WI38 (cell line): ENCODE measurements around the gene XIAP.
"Not testable (repeated sequence)": the region's sequence is repeated elsewhere in the genome, so short reads cannot be mapped to it uniquely, and the experiment has no call there.

Experiments
- H3K4me3 ChIP-seq: 2 replicates; pipeline ENCODE4 v1.5.1; 2011; ENCODE audit warnings: low read depth, mild to moderate bottlenecking, control low read depth, low read length
- TF ChIP-seq, protein P1 (sequence below): IDR thresholded peaks from 2 replicates; pipeline ENCODE4 v1.5.1; 2012; ENCODE audit warnings: low read depth, mild to moderate bottlenecking, control low read depth, low read length

The XIAP gene

DNA sequence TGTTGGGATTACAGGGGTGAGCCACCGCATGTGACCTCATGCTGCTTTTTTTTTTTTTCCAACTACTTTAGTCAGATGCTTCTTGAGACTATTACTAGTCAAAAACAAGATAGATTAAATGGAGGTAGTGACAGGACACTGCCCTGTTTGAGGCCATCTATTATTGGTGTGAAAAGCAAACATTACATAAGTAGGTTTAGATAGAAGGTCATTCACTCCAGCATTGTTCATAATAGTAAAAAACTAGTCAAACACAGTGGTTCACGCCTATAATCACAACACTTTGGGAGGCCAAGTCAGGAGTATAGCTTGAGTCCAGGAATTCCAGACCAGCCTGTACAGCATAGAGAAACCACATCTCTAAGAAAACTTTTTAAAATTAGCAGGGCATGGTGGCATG, 16.3 kb downstream of the XIAP start:
- TF ChIP-seq, protein P1, sequence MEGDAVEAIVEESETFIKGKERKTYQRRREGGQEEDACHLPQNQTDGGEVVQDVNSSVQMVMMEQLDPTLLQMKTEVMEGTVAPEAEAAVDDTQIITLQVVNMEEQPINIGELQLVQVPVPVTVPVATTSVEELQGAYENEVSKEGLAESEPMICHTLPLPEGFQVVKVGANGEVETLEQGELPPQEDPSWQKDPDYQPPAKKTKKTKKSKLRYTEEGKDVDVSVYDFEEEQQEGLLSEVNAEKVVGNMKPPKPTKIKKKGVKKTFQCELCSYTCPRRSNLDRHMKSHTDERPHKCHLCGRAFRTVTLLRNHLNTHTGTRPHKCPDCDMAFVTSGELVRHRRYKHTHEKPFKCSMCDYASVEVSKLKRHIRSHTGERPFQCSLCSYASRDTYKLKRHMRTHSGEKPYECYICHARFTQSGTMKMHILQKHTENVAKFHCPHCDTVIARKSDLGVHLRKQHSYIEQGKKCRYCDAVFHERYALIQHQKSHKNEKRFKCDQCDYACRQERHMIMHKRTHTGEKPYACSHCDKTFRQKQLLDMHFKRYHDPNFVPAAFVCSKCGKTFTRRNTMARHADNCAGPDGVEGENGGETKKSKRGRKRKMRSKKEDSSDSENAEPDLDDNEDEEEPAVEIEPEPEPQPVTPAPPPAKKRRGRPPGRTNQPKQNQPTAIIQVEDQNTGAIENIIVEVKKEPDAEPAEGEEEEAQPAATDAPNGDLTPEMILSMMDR: no peak
- H3K4me3 ChIP-seq: no peak overlapping the region

DNA sequence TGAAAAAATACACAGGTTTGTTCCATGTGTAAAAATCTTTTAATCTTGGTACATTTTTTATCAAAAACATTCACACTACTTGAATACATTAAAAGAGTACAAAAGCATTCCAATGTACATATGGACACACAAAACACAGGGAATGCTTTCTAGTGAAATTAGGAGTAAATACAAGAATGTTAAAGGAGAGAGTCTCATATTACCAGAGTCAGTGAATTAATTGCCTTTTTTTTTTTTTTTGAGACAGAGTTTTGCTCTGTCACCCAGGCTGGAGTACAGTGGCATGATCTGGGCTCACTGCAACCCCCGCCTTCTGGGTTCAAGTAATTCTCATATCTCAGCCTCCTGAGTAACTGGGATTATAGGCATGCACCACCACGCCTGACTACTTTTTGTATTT, 17.0 kb downstream of the XIAP start:
- no peak overlapping the region for H3K4me3 ChIP-seq
- TF ChIP-seq, protein P1: no peak

GRCh38 chrX:123878252-123878721, 18.4 kb downstream of the XIAP start:
- TF ChIP-seq, protein P1: no peak
- no peak overlapping the region for H3K4me3 ChIP-seq

DNA sequence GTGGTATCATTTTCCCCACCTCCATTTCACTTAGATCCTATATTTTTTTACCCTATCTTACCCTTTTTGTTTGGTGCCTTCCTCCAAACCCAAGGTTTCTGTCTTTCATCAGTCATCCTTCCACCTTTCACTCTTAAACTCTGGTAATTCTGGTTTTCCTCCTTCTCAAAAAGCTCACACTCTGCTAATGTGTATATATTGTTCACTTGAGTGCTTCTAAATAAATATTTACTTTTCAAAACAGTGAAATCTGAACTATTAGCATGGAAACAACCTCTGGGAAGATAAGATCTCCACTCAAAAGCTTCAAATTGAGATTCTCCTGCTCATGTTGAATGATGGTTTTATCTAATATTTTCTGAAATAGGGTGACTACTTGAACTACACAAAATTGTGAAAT, 21.5 kb downstream of the XIAP start:
- no peak overlapping the region for H3K4me3 ChIP-seq
- TF ChIP-seq, protein P1: no peak

DNA sequence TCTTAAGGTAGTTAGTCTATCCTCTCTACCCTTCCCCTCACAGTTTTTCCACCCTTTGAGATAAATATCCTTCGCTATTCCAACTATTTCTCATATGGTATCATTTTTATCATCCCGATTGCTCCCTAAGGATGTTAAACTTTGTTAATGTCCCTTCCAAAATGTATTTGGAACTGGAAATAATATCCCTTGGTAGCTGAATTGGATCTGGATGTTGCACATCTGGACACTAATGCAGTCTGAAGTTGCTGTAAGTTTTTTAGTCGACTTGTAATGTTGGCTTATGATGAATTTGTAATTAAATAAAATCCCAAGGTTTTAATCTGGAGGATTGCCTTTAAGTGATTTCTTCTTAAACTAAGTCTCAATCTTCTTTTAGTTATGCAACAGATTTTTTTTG, 22.5 kb downstream of the XIAP start:
- TF ChIP-seq, protein P1: no peak
- H3K4me3 ChIP-seq: no peak overlapping the region

DNA sequence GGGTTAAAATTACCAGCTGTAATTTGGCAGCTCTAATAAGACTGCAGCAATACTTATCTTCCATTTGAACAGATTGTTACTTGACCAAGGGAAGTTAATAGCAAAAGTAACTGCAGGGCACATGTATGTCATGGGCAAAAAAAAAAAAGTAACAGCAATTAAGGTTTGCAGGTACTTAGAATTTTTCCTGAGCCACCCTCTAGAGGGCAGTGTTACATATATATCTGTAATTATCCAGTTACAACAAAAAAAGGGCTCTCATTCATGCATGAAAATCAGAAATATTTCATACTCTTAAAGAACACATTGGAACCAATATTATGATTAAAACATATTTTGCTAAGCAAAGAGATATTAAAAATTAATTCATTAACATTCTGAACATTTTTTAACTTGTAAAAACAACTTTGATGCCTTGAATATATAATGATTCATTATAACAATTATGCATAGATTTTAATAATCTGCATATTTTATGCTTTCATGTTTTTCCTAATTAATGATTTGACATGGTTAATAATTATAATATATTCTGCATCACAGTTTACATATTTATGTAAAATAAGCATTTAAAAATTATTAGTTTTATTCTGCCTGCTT, 25.1 kb downstream of the XIAP start:
- H3K4me3 ChIP-seq: no peak overlapping the region
- TF ChIP-seq, protein P1: peak; percentile 35; the same call in 1 of the 2 replicates

DNA sequence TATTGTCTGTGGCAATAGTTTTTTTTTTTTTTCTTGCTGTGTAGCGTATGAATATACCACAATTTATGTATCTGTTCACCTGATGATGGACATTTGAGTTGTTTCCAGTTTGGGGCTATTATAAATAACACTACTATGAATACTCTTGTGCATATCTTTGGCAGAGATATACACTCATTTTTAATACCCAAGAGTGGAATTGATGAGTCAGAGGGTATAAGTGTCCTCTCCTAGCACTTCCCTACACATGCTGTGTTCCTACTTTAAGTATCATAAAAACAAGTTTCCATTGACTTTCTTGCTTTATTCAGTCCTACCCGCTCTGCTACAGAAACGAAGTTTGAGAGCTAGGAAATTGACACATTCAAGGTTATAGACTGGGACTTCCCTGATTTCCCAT, 39.8 kb downstream of the XIAP start:
- H3K4me3 ChIP-seq: no peak overlapping the region
- TF ChIP-seq, protein P1: no peak

- not testable (repeated sequence) for H3K4me3 ChIP-seq
Measured at GRCh38 chrX:123903261-123903660, 43.4 kb downstream of the XIAP start.
